K562 (cell line): ENCODE data around the gene MRPL57. TPM values are rescaled to one million over a fixed set of nuclear protein-coding genes. Genes with fewer than 3 reads are reported as not detected.

Experiments used
- ATAC-seq: fragments of 200-7000 bp; cut with Tn5 transposase; 3 replicates; pipeline ENCODE4 v1.9.1; 2020; ENCODE audit warnings: moderate library complexity
- BruUV-seq: library from RNA; stranded (reverse); fragments of 400-500 nt; replicated peaks from 2 replicates; lab custom pipeline; 2021; lab: Mats Ljungman, UMichigan
- CTCF ChIA-PET: fragments of 300-600 bp; formaldehyde crosslinking; extraction: SDS; loops from one replicate; lab custom pipeline; 2021; ENCODE audit warnings: low intra/inter-chr PET ratio; lab: Yijun Ruan, JAX
- POLR2A ChIA-PET: fragments of 300-600, 350-650 bp; sonication (Branson Sonifier 250); formaldehyde crosslinking; extraction: SDS; loops from one replicate; lab custom pipeline; 2021; ENCODE audit warnings: antibody characterized with exemption, inconsistent platforms; lab: Yijun Ruan, JAX
- DNase-seq, 4 experiments: peaks; one replicate each; pipeline versions ENCODE4 v3.0.0 to v3.0.0-alpha.2; 2011 to 2018; ENCODE audit warnings: low spot score in 3 of 4, mixed read lengths in 3 of 4; ENCODE audit errors: extremely low read depth in 1 of 4
- FAIRE-seq: peaks from 2 replicates; lab custom pipeline; 2011; peaks lifted over from hg19 to GRCh38; lab: Jason Lieb, UNC
- H2AFZ ChIP-seq: 2 replicates; pipeline ENCODE4 v1.6.0; 2011; ENCODE audit warnings: low read depth, low read length, control low read depth, inconsistent platforms
- H3K27ac ChIP-seq: fragments of 200-600 bp; 3 replicates; pipeline ENCODE4 v1.8.0; 2011; ENCODE audit warnings: low read depth, mild to moderate bottlenecking, control low read depth, inconsistent platforms, low read length, moderate library complexity, mixed read lengths; ENCODE audit errors: extremely low read depth
- H3K27me3 ChIP-seq, 2 experiments: fragments of 300-600 bp in 1 of 2; 2 replicates in 1 of 2; 3 replicates in 1 of 2; pipeline versions ENCODE4 v1.6.0 to v1.8.0; 2011; ENCODE audit warnings: inconsistent platforms in 2 of 2, low read length in 2 of 2, mild to moderate bottlenecking in 1 of 2, mixed read lengths in 1 of 2, moderate library complexity in 1 of 2; ENCODE audit not compliant: control insufficient read depth in 2 of 2, insufficient read depth in 2 of 2
- H3K36me3 ChIP-seq: fragments of 300-600 bp; 3 replicates; pipeline ENCODE4 v1.8.0; 2011; ENCODE audit warnings: mild to moderate bottlenecking, low read length, inconsistent platforms; ENCODE audit not compliant: control insufficient read depth, insufficient read depth
- H3K4me1 ChIP-seq, 2 experiments: fragments of 200-600 bp in 1 of 2; replicated peaks in 1 of 2; 2 replicates in 1 of 2; 3 replicates in 1 of 2; pipeline versions ENCODE4 v1.5.1 to v1.8.0; 2011; ENCODE audit warnings: inconsistent platforms in 2 of 2, low read length in 2 of 2, mild to moderate bottlenecking in 1 of 2, mixed read lengths in 1 of 2, moderate library complexity in 1 of 2; ENCODE audit not compliant: control insufficient read depth in 2 of 2, insufficient read depth in 2 of 2
- H3K4me2 ChIP-seq: 2 replicates; pipeline ENCODE4 v1.6.1; 2011; ENCODE audit warnings: low read length, control low read depth, inconsistent platforms, mixed read lengths; ENCODE audit not compliant: insufficient read depth
- H3K4me3 ChIP-seq: fragments of 200-600 bp; sonication (generic), shearing (Covaris generic); 2 replicates; pipeline ENCODE4 v1.5.1; 2016; ENCODE audit warnings: control low read depth, inconsistent platforms
- H3K79me2 ChIP-seq: fragments of 200-600 bp; 3 replicates; pipeline ENCODE4 v1.8.0; 2011; ENCODE audit warnings: low read length, inconsistent platforms; ENCODE audit not compliant: control insufficient read depth, insufficient read depth
- H3K9ac ChIP-seq, 2 experiments: 2 replicates each; pipeline versions ENCODE4 v1.6.0 to v1.6.1; 2011; ENCODE audit warnings: low read depth in 2 of 2, low read length in 2 of 2, control low read depth in 1 of 2, inconsistent platforms in 1 of 2, mild to moderate bottlenecking in 1 of 2, mixed read lengths in 1 of 2; ENCODE audit not compliant: insufficient read depth in 1 of 2
- H3K9me1 ChIP-seq: one replicate; pipeline ENCODE4 v1.6.0; 2011; ENCODE audit warnings: inconsistent platforms, mild to moderate bottlenecking, low read length, moderate library complexity; ENCODE audit not compliant: control insufficient read depth, insufficient read depth
- H3K9me3 ChIP-seq: replicated peaks from 2 replicates; pipeline ENCODE4 v1.5.1; 2011; ENCODE audit warnings: low read depth, low read length, inconsistent platforms; ENCODE audit not compliant: control insufficient read depth, insufficient read depth
- H4K20me1 ChIP-seq: replicated peaks from 2 replicates; pipeline ENCODE4 v1.6.1; 2011; ENCODE audit warnings: low read length, inconsistent platforms, mixed read lengths; ENCODE audit not compliant: control insufficient read depth, insufficient read depth
- ADNP ChIP-seq: fragments of 200-800 bp; sonication (Bioruptor generic); IDR thresholded peaks from 2 replicates; pipeline ENCODE4 v1.6.1; 2016; ENCODE audit warnings: missing genetic modification characterization, missing compliant biosample characterization
- CBX1 ChIP-seq: sonication (generic); IDR thresholded peaks from 2 replicates; pipeline ENCODE4 v1.6.1; 2016; ENCODE audit warnings: antibody characterized with exemption, low read depth, mild to moderate bottlenecking
- CCAR2 ChIP-seq: fragments of 200-400 bp; formaldehyde crosslinking; IDR thresholded peaks from 2 replicates; pipeline ENCODE4 v1.6.1; 2017; ENCODE audit warnings: mild to moderate bottlenecking, low read depth, low read length
- CEBPG ChIP-seq, 3 experiments: fragments of 200-800 bp in 1 of 3; sonication (Bioruptor generic) in 1 of 3; sonication (generic) in 1 of 3; formaldehyde crosslinking in 1 of 3; IDR thresholded peaks in 2 of 3; conservative IDR thresholded peaks in 1 of 3; 2 replicates each; pipeline versions ENCODE4 v1.6.1 to v1.8.0; 2016 to 2022; ENCODE audit warnings: missing compliant biosample characterization in 2 of 3, missing genetic modification characterization in 2 of 3, mild to moderate bottlenecking in 1 of 3, missing genetic modification reagents in 1 of 3
- DIDO1 ChIP-seq: fragments of 450-650 bp; IDR thresholded peaks from 2 replicates; pipeline ENCODE4 v1.6.1; 2016; ENCODE audit warnings: low read depth, missing biosample characterization, missing genetic modification characterization
- KLF16 ChIP-seq: IDR thresholded peaks from 2 replicates; pipeline ENCODE4 v1.6.1; 2016; ENCODE audit warnings: antibody characterized with exemption
- REST ChIP-seq, 2 experiments: fragments of 450-650 bp; formaldehyde crosslinking in 1 of 2; IDR thresholded peaks; 2 replicates each; pipeline versions ENCODE4 v1.4.0 to v1.6.1; 2014 to 2020; ENCODE audit warnings: mild to moderate bottlenecking in 2 of 2, borderline replicate concordance in 1 of 2, low read depth in 1 of 2
- RFX5 ChIP-seq: IDR thresholded peaks from 2 replicates; pipeline ENCODE4 v1.6.1; 2011; ENCODE audit warnings: low read depth, mild to moderate bottlenecking, improper control_type of control experiment, low read length
- SP2 ChIP-seq: IDR thresholded peaks from 2 replicates; pipeline ENCODE4 v1.6.1; 2011; ENCODE audit warnings: mild to moderate bottlenecking, low read depth, low read length, moderate library complexity; ENCODE audit not compliant: poor library complexity, severe bottlenecking; ENCODE audit errors: extremely low read depth
- TFAM ChIP-seq: fragments of 250-450 bp; sonication (Bioruptor Pico); conservative IDR thresholded peaks from 2 replicates; pipeline ENCODE4 v1.5.0; 2021; ENCODE audit warnings: mild to moderate bottlenecking, moderate library complexity
- YY1 ChIP-seq, 3 experiments: IDR thresholded peaks; 2 replicates each; pipeline ENCODE4 v1.6.1; 2011; ENCODE audit warnings: low read length in 2 of 3, mild to moderate bottlenecking in 2 of 3, moderate library complexity in 2 of 3, borderline replicate concordance in 1 of 3, control low read depth in 1 of 3, low read depth in 1 of 3; ENCODE audit not compliant: insufficient read depth in 3 of 3, insufficient replicate concordance in 2 of 3, control insufficient read depth in 1 of 3, insufficient read length in 1 of 3; ENCODE audit errors: extremely low read depth in 1 of 3
- ZBTB26 ChIP-seq: fragments of 450-650 bp; formaldehyde crosslinking; IDR thresholded peaks from 2 replicates; pipeline ENCODE4 v1.4.0; 2022; ENCODE audit warnings: missing genetic modification characterization
- ZNF282 ChIP-seq: sonication (generic); formaldehyde crosslinking; IDR thresholded peaks from 2 replicates; pipeline ENCODE4 v1.8.1; 2023; ENCODE audit warnings: missing genetic modification reagents
- WGBS: fragments of 100-300 bp; shearing (Covaris generic); methylation state at CpG from one replicate; pipeline ENCODE4 v1.1.6; 2016; ENCODE audit warnings: low coverage, mixed read lengths; ENCODE audit not compliant: insufficient coverage; ENCODE audit errors: missing lambda C conversion rate; 5-methylcytosine and 5-hydroxymethylcytosine counted together
- in situ Hi-C: fragments of 300-500 bp; cut with MboI; formaldehyde crosslinking; loops from 4 replicates; pipeline ENCODE4 v1.15.0; 2018; ENCODE audit warnings: inconsistent platforms, mixed read lengths
- intact Hi-C: fragments of 100-400 bp; cut with micrococcal nuclease; formaldehyde crosslinking; loops from 2 replicates; pipeline ENCODE4 v1.14.2; 2022
- polyA plus RNA-seq, 8 experiments: library from polyadenylated mRNA; depleted of rRNA in 4 of 8; stranded (reverse) in 5 of 8; unstranded in 3 of 8; fragments of >200 nt; fragmentation: Nextera tagmentation in 2 of 8; fragmentation: Illumina TruSeq in 1 of 8; extraction: Ambion mirVana in 2 of 8; extraction: Trizol in 1 of 8; gene quantifications; 2 replicates each; pipeline versions ENCODE4 v1.2.1 to v1.2.3, GENCODE V29; 2011 to 2014; ENCODE audit warnings: inconsistent platforms in 1 of 8, missing spikeins in 1 of 8
- total RNA-seq, 7 experiments: library from RNA; depleted of rRNA in 6 of 7; stranded (reverse); fragments of >200 nt in 6 of 7; fragmentation: Illumina TruSeq in 2 of 7; extraction: Trizol in 2 of 7; gene quantifications; 2 replicates each; pipeline versions ENCODE4 v1.2.1 to v1.2.3, GENCODE V29; 2011 to 2021; ENCODE audit warnings: low replicate concordance in 1 of 7

The MRPL57 gene
- total and polyA plus RNA-seq, 9 of the 15 experiments (the other 6 are each of a cell fraction or from before 2014, with no cell fraction given): 6.5 to 40.4 (median 15.7) TPM

- H3K36me3 ChIP-seq: no peaks in the 10 kb centered on the region
- TF ChIP-seq TFAM (CRISPR knock-in tag) (no peak), ZBTB26 (CRISPR knock-in tag) (no peak), REST (IDR thresholded peaks at IDR 0.05; ENCODE audit: borderline replicate concordance) (no peak), REST (CRISPR knock-in tag; IDR thresholded peaks at IDR 0.05; ENCODE audit: low read depth) (no peak), CCAR2 (no peak), ZNF282 (no peak), RFX5 (no peak), SP2 (no peak), CEBPG (CRISPR knock-in tag; IDR thresholded peaks at IDR 0.05) (no peak), CEBPG (tag; conservative IDR thresholded peaks at IDR 0.05 in 1 of 2, IDR thresholded peaks at IDR 0.05 in 1 of 2) (no peak), KLF16 (no peak), YY1 (IDR thresholded peaks at IDR 0.05; ENCODE audit: borderline replicate concordance in 1 of 3, control insufficient read depth in 1 of 3, extremely low read depth in 1 of 3, insufficient read depth in 3 of 3, insufficient read length in 1 of 3, insufficient replicate concordance in 2 of 3, low read depth in 1 of 3, low read length in 2 of 3) (no peak), DIDO1 (tag) (no peak), ADNP (no peak), CBX1 (no peak)
Observed at GRCh38 chr13:21134475-21134874, 42.0 kb upstream of the MRPL57 start.

More at GRCh38 chr13:21134475-21134874, 42.0 kb upstream of the MRPL57 start:
- Histone ChIP-seq H3K9ac (no peak overlapping the region), H3K4me3 (no peak overlapping the region), H3K27me3 (peaks cover 0 to 2% of the 10 kb centered on the region in 2 experiments; a peak in 1 of 5 replicates), H3K9me1 (no peaks in the 10 kb centered on the region), H3K9me3 (no peaks in the 10 kb centered on the region), H3K4me1 (no peaks in the 10 kb centered on the region; a peak in 1 of 5 replicates), H3K79me2 (no peaks in the 10 kb centered on the region), H3K4me2 (no peak overlapping the region), H3K27ac (no peak overlapping the region), H2AFZ (no peak overlapping the region), H4K20me1 (no peaks in the 10 kb centered on the region)
- intact Hi-C loops: no loop called here
- DNase-seq (no peak), FAIRE-seq (no peak), ATAC-seq (no peak)
- CTCF ChIA-PET: no interaction called here
- WGBS: 31% methylated on average over 4 of the region's 5 CpGs
- no TSS peak for BruUV-seq
- POLR2A ChIA-PET: no interaction called here
- in situ Hi-C loops: no loop called here
